ENCODE measurements around the gene CLK1.
A peak's percentile ranks its signal among the peaks of the same experiment; 100 is the strongest.

CLK1 gene

DNA sequence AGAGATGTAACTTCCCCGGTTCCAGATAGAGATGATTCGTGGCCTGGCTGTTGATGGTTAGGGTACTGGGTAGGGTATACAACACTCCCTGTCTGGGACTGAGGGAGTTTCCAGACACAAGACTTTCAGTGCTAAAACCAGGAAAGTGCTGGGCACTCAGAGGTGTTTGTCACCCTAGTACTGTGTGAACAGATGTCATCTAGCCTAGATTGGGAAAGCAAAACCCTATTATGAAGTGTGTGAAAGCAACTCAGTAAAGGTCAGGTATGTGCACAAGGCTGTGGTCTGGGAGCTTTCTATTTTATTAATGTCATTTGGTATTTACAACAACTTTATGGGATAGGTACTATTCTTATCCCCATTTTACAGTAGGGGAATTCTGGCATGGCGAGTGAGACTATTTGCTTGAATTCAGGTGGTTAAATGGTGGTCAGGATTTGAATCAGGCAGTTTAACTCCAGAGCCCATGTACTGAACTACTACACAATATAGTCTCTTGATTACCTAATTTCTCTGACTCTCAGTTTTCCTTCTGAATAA lies 50.1 kb downstream of the CLK1 start:
- DNase-seq: no peak
- intact Hi-C loops (cut with DNase I): no loop called here

DNA sequence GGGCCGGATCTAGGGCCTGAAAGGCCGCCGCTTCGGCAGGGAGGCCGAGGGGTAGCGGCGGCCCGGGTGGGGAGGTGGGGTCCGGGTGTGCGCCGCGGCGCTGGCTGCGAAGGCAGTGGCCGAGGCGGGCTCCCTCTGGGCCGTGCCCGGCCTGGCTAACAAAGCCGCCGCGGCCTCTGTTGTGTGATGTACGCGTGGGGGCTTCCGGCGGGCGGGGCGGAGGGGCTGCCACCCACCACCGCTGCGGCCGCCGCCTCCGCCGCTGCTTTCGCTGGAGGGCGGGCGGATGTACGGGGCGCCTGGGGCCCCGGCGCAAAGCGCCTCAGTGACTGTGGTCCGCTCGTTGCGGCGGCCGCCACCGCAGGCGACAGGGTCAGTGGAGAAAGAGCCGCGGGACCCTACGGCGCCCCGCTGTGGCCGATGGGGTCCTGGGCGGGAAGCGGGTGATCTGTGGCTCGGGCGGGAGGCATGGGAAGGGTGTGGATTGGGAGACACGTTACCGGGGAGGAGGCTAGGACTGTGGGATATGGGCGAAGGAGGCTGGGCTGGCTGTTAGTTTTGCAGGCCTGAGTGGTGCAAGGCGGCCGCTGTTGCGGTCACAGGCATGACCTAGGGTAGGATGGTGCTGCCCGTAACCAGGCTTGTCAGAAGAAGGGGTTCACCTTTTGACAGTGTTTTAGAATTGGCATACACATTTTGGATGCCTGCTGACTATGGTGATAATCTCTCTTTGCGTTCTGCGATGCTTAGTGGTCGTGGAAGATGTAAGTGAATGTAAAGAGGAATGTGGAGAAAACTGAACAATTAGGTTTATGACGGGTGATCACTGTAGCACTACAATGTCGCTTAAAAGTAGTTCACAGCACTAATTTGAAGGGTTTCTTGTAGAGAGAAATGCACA lies 52.1 kb downstream of the CLK1 start:
- peak; percentile 54 to 95 (median 61) for DNase-seq
- intact Hi-C loops (cut with DNase I): no loop called here

DNA sequence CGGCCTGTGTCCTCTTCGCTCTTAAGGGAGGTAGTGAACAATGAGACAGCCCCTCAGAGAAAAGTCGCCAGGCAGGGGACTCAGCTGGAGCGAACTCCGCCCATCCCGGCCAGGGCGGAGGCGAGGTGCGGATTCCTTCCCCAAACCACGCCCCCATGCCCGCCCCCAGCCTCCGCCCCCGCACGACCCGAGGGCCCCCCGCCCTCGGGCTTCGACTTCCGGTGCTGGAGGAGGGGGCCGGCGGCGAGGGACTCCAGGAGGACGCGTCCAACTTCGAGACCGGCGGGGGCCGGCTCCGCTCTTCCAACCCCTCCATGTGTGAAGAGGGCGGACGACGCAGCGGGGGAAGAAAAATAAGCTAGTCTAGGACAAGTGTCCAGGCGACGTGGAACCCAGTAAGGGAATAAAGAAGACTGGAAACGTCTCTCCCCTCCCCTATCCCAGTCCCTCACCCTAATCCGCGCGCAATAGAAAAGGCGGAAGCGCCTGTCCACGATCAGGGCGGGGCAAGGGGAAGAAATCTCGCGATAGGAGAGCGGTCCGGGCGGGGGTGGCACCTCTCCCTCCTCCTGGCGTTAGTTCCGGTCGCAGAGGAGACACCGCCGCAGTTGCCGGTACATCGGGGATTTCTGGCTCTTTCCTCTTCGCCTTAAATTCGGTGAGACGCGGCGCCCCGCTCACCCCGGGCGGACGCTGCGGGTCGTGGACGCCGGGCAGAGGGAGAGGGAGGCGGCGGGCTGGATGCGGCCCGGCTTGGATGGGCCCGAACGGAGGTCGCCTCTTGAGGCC lies 52.9 kb downstream of the CLK1 start, which contains the start of gene BZW1:
BZW1 (plus strand) TSS at position 578 of the 789 bp plus-strand sequence. CDS start 1,308 bp downstream, outside the sequence.
- DNase-seq: peak; percentile 94 to 99 (median 96)
- intact Hi-C loops (cut with DNase I): loop anchor here (2.0 kb wide), 1 partner anchor 99 kb away; no protein-coding TSS in a partner anchor

DNA sequence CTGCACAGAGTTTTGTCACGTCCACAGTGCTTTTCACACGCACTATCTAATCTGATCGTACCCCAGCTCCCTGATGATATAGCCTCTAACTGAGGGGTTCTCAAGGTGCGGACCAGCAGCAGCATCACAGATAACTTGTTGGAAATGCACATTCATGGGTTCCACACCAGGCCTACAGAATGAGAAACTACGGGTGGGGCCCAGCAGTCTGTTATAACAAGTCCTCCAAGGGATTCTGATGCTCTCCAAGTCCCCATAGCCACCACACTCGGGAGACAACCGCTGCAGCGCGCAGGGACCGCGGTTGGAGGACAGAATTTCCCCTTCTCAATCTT lies 53.5 kb downstream of the CLK1 start:
- intact Hi-C loops (cut with DNase I): loop anchor here (2.0 kb wide), 1 partner anchor 98 kb away; no protein-coding TSS in a partner anchor
- no peak for DNase-seq

DNA sequence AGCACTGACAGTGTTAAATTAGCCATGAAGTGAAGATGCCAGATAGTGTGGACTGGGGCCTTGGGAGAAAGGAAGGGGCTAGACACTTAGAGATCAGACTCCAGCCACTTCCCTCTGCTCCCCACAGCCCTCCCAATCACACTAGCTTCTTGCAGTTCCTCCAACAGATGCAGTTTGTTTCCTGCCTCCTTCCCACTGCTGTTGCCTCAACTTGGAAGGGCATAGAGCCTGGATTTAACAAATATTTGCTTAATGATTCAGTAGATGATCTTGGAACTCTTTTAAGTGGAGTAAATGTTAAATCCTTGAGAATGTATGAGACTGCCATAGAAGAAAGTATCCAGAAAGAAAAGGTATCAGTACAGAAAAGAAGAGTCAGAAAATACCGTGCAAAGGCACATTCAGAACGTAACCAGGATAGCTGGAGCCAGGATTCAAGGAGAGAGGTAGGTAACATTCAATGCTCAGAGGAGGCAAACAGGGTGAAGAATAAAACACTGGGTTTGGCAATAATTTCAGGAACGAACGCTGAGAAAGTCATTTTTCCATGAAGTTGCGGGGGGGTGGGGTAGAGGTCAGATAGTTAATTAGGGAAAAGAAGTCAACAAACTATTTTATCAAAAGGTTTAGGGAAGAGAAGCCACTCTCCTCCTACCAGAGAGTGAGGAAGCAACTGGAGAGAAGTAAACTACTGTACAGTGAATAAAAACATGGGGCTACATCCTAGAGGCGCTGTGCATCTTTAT lies 54.0 kb downstream of the CLK1 start:
- intact Hi-C loops (cut with DNase I): loop anchor here (2.0 kb wide), 1 partner anchor 98 kb away; no protein-coding TSS in a partner anchor

DNA sequence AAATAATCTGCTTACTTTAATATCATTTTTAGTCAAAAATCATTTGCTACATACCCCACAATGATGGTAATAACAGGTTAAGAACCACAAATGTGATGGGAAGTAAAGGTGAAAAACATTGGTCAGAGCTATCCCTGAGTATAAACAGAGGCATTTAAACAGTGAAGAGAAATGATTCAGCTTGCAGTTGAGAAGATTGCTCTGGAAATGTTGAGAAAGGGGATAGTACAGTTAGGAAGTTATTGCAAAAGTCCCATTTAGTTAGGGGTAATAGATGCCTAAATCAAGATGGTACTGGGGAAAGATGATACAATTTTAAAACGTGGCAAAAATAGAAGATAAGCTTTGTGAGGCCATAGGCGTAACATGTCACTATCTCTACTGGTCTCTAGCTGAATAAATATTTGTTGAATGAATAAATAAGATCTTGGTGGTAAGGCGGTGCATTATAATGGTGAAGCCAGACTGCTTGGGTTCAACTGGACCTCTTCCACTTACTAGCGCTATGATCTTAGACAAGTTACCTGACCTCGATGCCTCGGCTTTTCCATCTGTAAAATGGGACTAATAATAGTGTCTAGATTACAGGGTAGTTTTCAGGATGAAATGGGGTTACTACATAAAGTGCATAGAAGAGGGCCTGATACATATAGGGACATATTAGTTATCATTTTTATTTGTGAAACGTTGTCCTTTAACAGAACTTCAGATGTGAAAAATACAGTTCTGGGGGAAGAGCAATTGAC lies 54.8 kb downstream of the CLK1 start:
- DNase-seq: no peak
- intact Hi-C loops (cut with DNase I): loop anchor here (2.0 kb wide), 1 partner anchor 97 kb away; no protein-coding TSS in a partner anchor

More for the DNA sequence above, 54.0 kb downstream of the CLK1 start:
- no peak for DNase-seq

All from posterior cingulate gyrus (tissue), 11 donors.